H1 (cell line): ENCODE results near the gene MYADM. TPM values are rescaled to one million over a fixed set of nuclear protein-coding genes. Genes with fewer than 3 reads are reported as not detected.
"Not testable (repeated sequence)": the region's sequence is repeated elsewhere in the genome, so short reads cannot be mapped to it uniquely, and the experiment has no call there.

Experiments
- CTCF ChIA-PET: fragments of 300-600 bp; sonication (Branson Sonifier 250); formaldehyde crosslinking; loops from one replicate; lab custom pipeline; 2021; ENCODE audit not compliant: partially characterized antibody; lab: Charles Lee
- POLR2A ChIA-PET: fragments of 300-600 bp; sonication (Branson Sonifier 250); formaldehyde crosslinking; loops from one replicate; lab custom pipeline; 2021; ENCODE audit warnings: inconsistent platforms; ENCODE audit not compliant: partially characterized antibody; lab: Charles Lee
- DNase-seq, 2 experiments: peaks; one replicate each; pipeline versions ENCODE4 v3.0.0 to v3.0.0-alpha.2; 2010 to 2022; ENCODE audit warnings: low spot score in 2 of 2, low read depth in 1 of 2, mixed read lengths in 1 of 2
- FAIRE-seq: peaks from 2 replicates; lab custom pipeline; 2011; peaks lifted over from hg19 to GRCh38; lab: Jason Lieb, UNC
- H2AFZ ChIP-seq: 2 replicates; pipeline ENCODE4 v1.8.1; 2012; ENCODE audit warnings: low read length, inconsistent platforms
- H2AK5ac ChIP-seq: 2 replicates; pipeline ENCODE4 v1.6.1; 2013; ENCODE audit warnings: low read depth, low read length
- H2BK120ac ChIP-seq: replicated peaks from 2 replicates; pipeline ENCODE3; 2013; ENCODE audit warnings: low read depth, low read length, inconsistent platforms
- H2BK12ac ChIP-seq: 2 replicates; pipeline ENCODE4 v1.6.1; 2013; ENCODE audit warnings: low read depth, low read length
- H2BK15ac ChIP-seq: 2 replicates; pipeline ENCODE4 v1.6.1; 2013; ENCODE audit warnings: low read length
- H2BK20ac ChIP-seq: 2 replicates; pipeline ENCODE4 v1.6.1; 2013; ENCODE audit warnings: low read length
- H2BK5ac ChIP-seq: 2 replicates; pipeline ENCODE4 v1.6.1; 2013; ENCODE audit warnings: low read depth, low read length
- H3K14ac ChIP-seq: 2 replicates; pipeline ENCODE4 v1.6.1; 2013; ENCODE audit warnings: inconsistent platforms; ENCODE audit not compliant: insufficient read length
- H3K18ac ChIP-seq: 2 replicates; pipeline ENCODE4 v1.6.1; 2013; ENCODE audit warnings: low read length; ENCODE audit errors: extremely low read depth
- H3K23ac ChIP-seq: 2 replicates; pipeline ENCODE4 v1.6.1; 2013; ENCODE audit warnings: inconsistent platforms; ENCODE audit not compliant: insufficient read length
- H3K23me2 ChIP-seq: 2 replicates; pipeline ENCODE4 v1.6.1; 2013; ENCODE audit warnings: low read depth, low read length
- H3K27ac ChIP-seq: 2 replicates; pipeline ENCODE4 v1.6.1; 2011; ENCODE audit warnings: low read depth, low read length, inconsistent platforms
- H3K27me3 ChIP-seq, 4 experiments: replicated peaks in 1 of 4; 1 replicate in 1 of 4; 2 replicates in 3 of 4; pipeline versions ENCODE4 v1.6.1 to v1.8.1; 2011 to 2013; ENCODE audit warnings: low read length in 3 of 4, mild to moderate bottlenecking in 3 of 4, inconsistent platforms in 2 of 4, mixed read lengths in 2 of 4, moderate library complexity in 1 of 4; ENCODE audit not compliant: control insufficient read depth in 3 of 4, insufficient read depth in 3 of 4; ENCODE audit errors: extremely low read depth in 1 of 4
- H3K36me3 ChIP-seq, 4 experiments: 2 replicates each; pipeline versions ENCODE4 v1.6.1 to v1.8.1; 2011 to 2013; ENCODE audit warnings: mild to moderate bottlenecking in 4 of 4, low read length in 3 of 4, moderate library complexity in 2 of 4, control low read depth in 1 of 4, inconsistent platforms in 1 of 4; ENCODE audit not compliant: insufficient read depth in 4 of 4, control insufficient read depth in 2 of 4
- H3K4ac ChIP-seq: replicated peaks from 2 replicates; pipeline ENCODE3; 2013; ENCODE audit warnings: low read length, low read depth, mixed read lengths, inconsistent platforms; ENCODE audit not compliant: insufficient read length
- H3K4me1 ChIP-seq, 4 experiments: replicated peaks in 1 of 4; 1 replicate in 1 of 4; 2 replicates in 3 of 4; pipeline versions ENCODE4 v1.6.1 to v1.8.1; 2011 to 2013; ENCODE audit warnings: low read length in 3 of 4, inconsistent platforms in 2 of 4, mixed read lengths in 1 of 4; ENCODE audit not compliant: insufficient read depth in 4 of 4, control insufficient read depth in 3 of 4
- H3K4me2 ChIP-seq, 2 experiments: 2 replicates each; pipeline versions ENCODE4 v1.6.1 to v1.8.1; 2011 to 2013; ENCODE audit warnings: low read depth in 2 of 2, low read length in 2 of 2, control low read depth in 1 of 2, inconsistent platforms in 1 of 2, mild to moderate bottlenecking in 1 of 2; ENCODE audit not compliant: insufficient read depth in 1 of 2
- H3K4me3 ChIP-seq, 4 experiments: fragments of 200-600, 300-600 bp in 1 of 4; sonication (generic), shearing (Covaris generic), sonication (Bioruptor Twin) in 1 of 4; 2 replicates each; pipeline versions ENCODE4 v1.5.1 to v1.8.1; 2011 to 2016; ENCODE audit warnings: low read length in 4 of 4, low read depth in 3 of 4, control low read depth in 2 of 4, inconsistent platforms in 2 of 4, mild to moderate bottlenecking in 2 of 4, mixed read lengths in 1 of 4, moderate library complexity in 1 of 4; ENCODE audit not compliant: insufficient read depth in 2 of 4; ENCODE audit errors: extremely low read depth in 1 of 4
- H3K56ac ChIP-seq: replicated peaks from 2 replicates; pipeline ENCODE3; 2013; ENCODE audit warnings: low read depth, mild to moderate bottlenecking, mixed read lengths, low read length, inconsistent platforms; ENCODE audit not compliant: insufficient read length
- H3K79me1 ChIP-seq: 2 replicates; pipeline ENCODE4 v1.6.1; 2013; ENCODE audit warnings: low read depth, low read length, control low read depth
- H3K79me2 ChIP-seq, 2 experiments: 2 replicates each; pipeline versions ENCODE4 v1.6.1 to v1.8.1; 2012 to 2013; ENCODE audit warnings: low read length in 2 of 2, mild to moderate bottlenecking in 2 of 2, inconsistent platforms in 1 of 2; ENCODE audit not compliant: insufficient read depth in 2 of 2, control insufficient read depth in 1 of 2
- H3K9ac ChIP-seq, 4 experiments: replicated peaks in 1 of 4; 1 replicate in 1 of 4; 2 replicates in 3 of 4; pipeline versions ENCODE4 v1.6.1 to v1.8.1; 2011 to 2013; ENCODE audit warnings: low read depth in 3 of 4, low read length in 3 of 4, control low read depth in 2 of 4, mild to moderate bottlenecking in 2 of 4, moderate library complexity in 2 of 4, inconsistent platforms in 1 of 4; ENCODE audit errors: extremely low read depth in 1 of 4
- H3K9me3 ChIP-seq, 2 experiments: 2 replicates each; pipeline versions ENCODE4 v1.6.1 to v1.8.1; 2012 to 2013; ENCODE audit warnings: mild to moderate bottlenecking in 2 of 2, moderate library complexity in 2 of 2, control low read depth in 1 of 2, inconsistent platforms in 1 of 2, low read depth in 1 of 2, low read length in 1 of 2, mixed read lengths in 1 of 2; ENCODE audit not compliant: insufficient read depth in 2 of 2
- H4K20me1 ChIP-seq, 2 experiments: replicated peaks in 1 of 2; 2 replicates each; pipeline versions ENCODE3 to v1.8.1; 2011 to 2013; ENCODE audit warnings: inconsistent platforms in 2 of 2, low read length in 2 of 2, mild to moderate bottlenecking in 1 of 2; ENCODE audit not compliant: insufficient read depth in 2 of 2, control insufficient read depth in 1 of 2
- H4K5ac ChIP-seq: 2 replicates; pipeline ENCODE4 v1.6.1; 2013; ENCODE audit warnings: low read length, low read depth, mixed read lengths, inconsistent platforms; ENCODE audit not compliant: insufficient read length
- H4K8ac ChIP-seq: 2 replicates; pipeline ENCODE4 v1.8.0; 2013; ENCODE audit warnings: mild to moderate bottlenecking, moderate library complexity, low read length, inconsistent platforms; ENCODE audit not compliant: insufficient read depth; ENCODE audit errors: extremely low read depth
- H4K91ac ChIP-seq: replicated peaks from 2 replicates; pipeline ENCODE3; 2013; ENCODE audit warnings: low read length, mixed read lengths, inconsistent platforms; ENCODE audit not compliant: insufficient read length
- TBP ChIP-seq: IDR thresholded peaks from 2 replicates; pipeline ENCODE4 v1.6.1; 2011; ENCODE audit warnings: low read depth, low read length, improper control_type of control experiment
- WGBS, 2 experiments: shearing (Covaris generic) in 1 of 2; methylation state at CpG; one replicate each; pipeline versions ENCODE4 v1.1.6 to v1.1.7; 2013 to 2015; ENCODE audit warnings: low lambda C conversion rate in 2 of 2, mixed read lengths in 2 of 2, inconsistent platforms in 1 of 2, low coverage in 1 of 2, missing lambda C conversion rate in 1 of 2; ENCODE audit not compliant: insufficient replicate concordance in 2 of 2, insufficient coverage in 1 of 2, insufficient read length in 1 of 2; ENCODE audit errors: extremely low coverage in 1 of 2, missing lambda C conversion rate in 1 of 2; 5-methylcytosine and 5-hydroxymethylcytosine counted together
- polyA plus RNA-seq, 7 experiments: library from polyadenylated mRNA; depleted of rRNA in 3 of 7; stranded (reverse) in 5 of 7; unstranded in 2 of 7; fragments of >200 nt in 5 of 7; fragments of 200-250 nt in 2 of 7; gene quantifications; 1 replicate in 5 of 7; 2 replicates in 1 of 7; 4 replicates in 1 of 7; pipeline versions ENCODE4 v1.2.1 to v1.2.3, GENCODE V29; 2011 to 2013; ENCODE audit warnings: missing spikeins in 2 of 7, mixed read lengths in 2 of 7
- total RNA-seq: library from RNA; stranded (reverse); fragmentation: NEBNext Ultra II Directional; extraction: Animal tissue kit (Norgen Biotek cat#: 25700); gene quantifications from 2 replicates; pipeline ENCODE4 v1.2.1, GENCODE V29; 2021

Gene MYADM
- total and polyA plus RNA-seq, 2 of the 8 experiments (the other 6 are each of a cell fraction or from before 2014, with no cell fraction given) = 70.1 to 74.2 TPM

DNA sequence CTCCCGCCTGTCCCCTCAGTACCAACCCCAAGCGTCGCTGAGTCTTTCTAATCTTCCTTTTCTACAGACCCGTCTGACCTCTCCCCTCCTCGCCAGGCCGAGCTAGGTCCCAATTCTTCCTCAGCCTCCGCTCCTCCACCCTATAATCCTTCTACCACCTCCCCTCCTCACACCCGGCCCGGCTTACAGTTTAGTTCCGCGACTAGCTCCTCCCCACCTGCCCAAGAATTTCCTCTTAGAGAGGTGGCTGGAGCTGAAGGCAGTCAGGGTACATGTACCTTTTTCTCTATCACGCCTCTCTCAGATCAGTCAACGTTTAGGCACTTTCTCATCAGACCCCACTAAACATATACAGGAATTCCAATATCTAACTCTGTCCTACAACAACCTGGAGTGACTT lies 34.8 kb upstream of the MYADM start:
- not testable (repeated sequence) for H3K23ac ChIP-seq, H3K27me3 ChIP-seq, H3K79me1 ChIP-seq, DNase-seq, H2BK20ac ChIP-seq, H3K56ac ChIP-seq, H4K8ac ChIP-seq, H2BK12ac ChIP-seq, H3K14ac ChIP-seq, H3K9me3 ChIP-seq, H3K36me3 ChIP-seq, H3K4ac ChIP-seq, FAIRE-seq, H4K20me1 ChIP-seq, H2AK5ac ChIP-seq, H3K4me1 ChIP-seq, H2AFZ ChIP-seq, H4K91ac ChIP-seq, H2BK15ac ChIP-seq, H4K5ac ChIP-seq, H2BK120ac ChIP-seq, H3K23me2 ChIP-seq, H3K27ac ChIP-seq
- Histone ChIP-seq H3K9ac (peak overlapping the region; percentile 57 to 70 (median 60); a peak in 6 of 7 replicates), H2BK5ac (peak overlapping the region; percentile 77; the same call in 1 of the 2 replicates), H3K4me2 (peak overlapping the region; percentile 70 to 85), H3K4me3 (peak overlapping the region; percentile 40 to 62 (median 48)), H3K79me2 (peaks cover 0 to 19% of the 10 kb centered on the region in 2 experiments; a peak in 2 of 4 replicates), H3K18ac (peak overlapping the region; percentile 68)
- CTCF ChIA-PET = interaction anchor here (1.0 kb wide), 1 partner anchor 1201 kb away, joined by 3 read pairs; no protein-coding TSS in a partner anchor
- TF ChIP-seq TBP = peak; percentile 16; the same call in 1 of the 2 replicates
- POLR2A ChIA-PET = interaction anchor here (0.7 to 2.2 kb wide), 8 partner anchors 9 to 1201 kb away, joined by 3 to 6 read pairs (median 3); partner anchors contain the start of gene NLRP12
- 3% methylated on average over 9 of the region's 13 CpGs; no CpG with 5 or more reads in 1 of the 2 experiments for WGBS, 2 experiments
